GM12892 (cell line): ENCODE data around the gene MAOA.

ENCODE experiments used
- DNase-seq: peaks from one replicate; pipeline ENCODE4 v3.0.0; 2011; ENCODE audit not compliant: insufficient read length
- FAIRE-seq: peaks from 2 replicates; lab custom pipeline; 2011; peaks lifted over from hg19 to GRCh38; lab: Jason Lieb, UNC
- POLR2A ChIP-seq: IDR thresholded peaks from 2 replicates; pipeline ENCODE4 v1.6.1; 2011; ENCODE audit warnings: low read depth, low read length, control low read depth
- POLR2AphosphoS5 ChIP-seq: IDR thresholded peaks from 2 replicates; pipeline ENCODE4 v1.6.1; 2011; ENCODE audit warnings: low read depth, low read length, control low read depth
- TAF1 ChIP-seq: IDR thresholded peaks from 2 replicates; pipeline ENCODE4 v1.6.1; 2011; ENCODE audit warnings: low read depth, mild to moderate bottlenecking, control low read depth, low read length, borderline replicate concordance

The MAOA gene

GRCh38 chrX:43747476-43747875 is 91.4 kb downstream of the MAOA start:
- FAIRE-seq (no peak), DNase-seq (no peak)
- no peak for TF ChIP-seq POLR2A
- no peak for TF ChIP-seq TAF1
- no peak for TF ChIP-seq POLR2AphosphoS5

GRCh38 chrX:43750248-43750676 is 94.2 kb downstream of the MAOA start:
- DNase-seq (peak; percentile 20), FAIRE-seq (peak; percentile 83)
- no peak for TF ChIP-seq POLR2A
- no peak for TF ChIP-seq POLR2AphosphoS5
- no peak for TF ChIP-seq TAF1

GRCh38 chrX:43753637-43754036 is 97.5 kb downstream of the MAOA start:
- FAIRE-seq (no peak), DNase-seq (no peak)
- TF ChIP-seq POLR2A (no peak), POLR2AphosphoS5 (no peak), TAF1 (no peak)

GRCh38 chrX:43756076-43756475 is 100.0 kb downstream of the MAOA start:
- no peak for FAIRE-seq
- no peak for DNase-seq
- TF ChIP-seq TAF1 (no peak), POLR2AphosphoS5 (no peak), POLR2A (no peak)

- TF ChIP-seq TAF1 (no peak), POLR2AphosphoS5 (no peak), POLR2A (no peak)
- FAIRE-seq (no peak), DNase-seq (no peak)
Observed at GRCh38 chrX:43758044-43758443, 101.9 kb downstream of the MAOA start.

- no peak for FAIRE-seq
Observed at GRCh38 chrX:43785930-43786591, 130.0 kb downstream of the MAOA start.

More at GRCh38 chrX:43785930-43786591, 130.0 kb downstream of the MAOA start:
- no peak for DNase-seq
- TF ChIP-seq POLR2A (no peak), POLR2AphosphoS5 (no peak), TAF1 (no peak)
